ENCODE results near the gene ACOXL.

ACOXL gene

GRCh38 chr2:110863726-110864125 is 131.4 kb downstream of the ACOXL start:
- DNase-seq = no peak

GRCh38 chr2:110864176-110864575 is 131.8 kb downstream of the ACOXL start:
- no peak for DNase-seq

- DNase-seq = no peak
Measured at GRCh38 chr2:110864731-110865130, 132.4 kb downstream of the ACOXL start.

- no peak for DNase-seq
Measured at GRCh38 chr2:110865188-110865587, 132.8 kb downstream of the ACOXL start.

- DNase-seq = no peak
Measured at GRCh38 chr2:110866045-110866444, 133.7 kb downstream of the ACOXL start.

GRCh38 chr2:110866466-110866865 is 134.1 kb downstream of the ACOXL start:
- DNase-seq = no peak

GRCh38 chr2:110867078-110867477 is 134.7 kb downstream of the ACOXL start:
- DNase-seq = no peak

GRCh38 chr2:110868971-110869370 is 136.6 kb downstream of the ACOXL start:
- no peak for DNase-seq

- no peak for DNase-seq
Measured at GRCh38 chr2:110869472-110870446, 137.4 kb downstream of the ACOXL start.

GRCh38 chr2:110870545-110870944 is 138.2 kb downstream of the ACOXL start:
- DNase-seq = no peak

- no peak for DNase-seq
Measured at GRCh38 chr2:110871637-110872036, 139.3 kb downstream of the ACOXL start.

GRCh38 chr2:110872521-110872920 is 140.1 kb downstream of the ACOXL start:
- no peak for DNase-seq

GRCh38 chr2:110873056-110873502 is 140.7 kb downstream of the ACOXL start:
- no peak for DNase-seq

GRCh38 chr2:110873597-110874452 is 141.5 kb downstream of the ACOXL start:
- no peak for DNase-seq

GRCh38 chr2:110874453-110875383 is 142.3 kb downstream of the ACOXL start:
- no peak for DNase-seq

- DNase-seq = no peak
Measured at GRCh38 chr2:110875384-110875725, 143.0 kb downstream of the ACOXL start.

- no peak for DNase-seq
Measured at GRCh38 chr2:110876167-110876999, 144.0 kb downstream of the ACOXL start.

- no peak for DNase-seq
Measured at GRCh38 chr2:110877031-110877827, 144.9 kb downstream of the ACOXL start.

GRCh38 chr2:110878150-110878549 is 145.8 kb downstream of the ACOXL start:
- no peak for DNase-seq

GRCh38 chr2:110881908-110882307 is 149.5 kb downstream of the ACOXL start:
- no peak for DNase-seq

- no peak for DNase-seq
Measured at GRCh38 chr2:110883406-110883805, 151.0 kb downstream of the ACOXL start.

All from NCI-H2227 treated with DMSO at 0.1 percent for 48 hours (cell line).